Adrenal gland (tissue), 12 donors: ENCODE results near the gene NAV2. TPM values are rescaled to one million over a fixed set of nuclear protein-coding genes. Genes with fewer than 3 reads are reported as not detected.

ENCODE experiments used
- DNase-seq, 7 donors: peaks; one replicate each; pipeline ENCODE4 v3.0.0-alpha.2; 2019 to 2020
- H3K27ac ChIP-seq, 5 donors: fragments of 200-600 bp; sonication (generic) in 4 of 5; 1 replicate in 3 of 5; 2 replicates in 2 of 5; pipeline versions ENCODE4 v1.5.1 to v1.8.0; 2016 to 2020; ENCODE audit warnings: mild to moderate bottlenecking in 1 of 5
- H3K27me3 ChIP-seq: fragments of 200-600 bp; 2 replicates; pipeline ENCODE4 v1.8.0; 2021
- H3K36me3 ChIP-seq, 2 donors: fragments of 200-600 bp; replicated peaks in 1 of 2; 1 replicate in 1 of 2; 2 replicates in 1 of 2; pipeline versions ENCODE4 v1.5.1 to v1.8.0; 2018 to 2022
- H3K4me1 ChIP-seq, 2 donors: fragments of 200-600 bp; replicated peaks in 1 of 2; 1 replicate in 1 of 2; 2 replicates in 1 of 2; pipeline versions ENCODE4 v1.5.1 to v1.8.0; 2018 to 2021
- H3K4me3 ChIP-seq, 4 donors: fragments of 200-600 bp; sonication (generic) in 3 of 4; one replicate each; pipeline ENCODE4 v1.5.1; 2016 to 2018
- H3K9me3 ChIP-seq, 3 donors: fragments of 200-600 bp; sonication (generic) in 1 of 3; replicated peaks in 1 of 3; 1 replicate in 2 of 3; 2 replicates in 1 of 3; pipeline versions ENCODE4 v1.5.1 to v1.8.0; 2016 to 2021
- POLR2A ChIP-seq, 2 donors: fragments of 450-650 bp; IDR thresholded peaks; one replicate each; pipeline ENCODE4 v1.6.1; 2017; ENCODE audit warnings: antibody characterized with exemption in 2 of 2, mild to moderate bottlenecking in 2 of 2, moderate library complexity in 1 of 2
- WGBS, 4 donors: extraction: QIAGEN DNeasy Blood & Tissue Kit in 2 of 4; methylation state at CpG; one replicate each; pipeline versions ENCODE4 v1.1.5 to v1.1.7; 2013 to 2017; 5-methylcytosine and 5-hydroxymethylcytosine counted together
- intact Hi-C, 2 donors: fragments of 100-400 bp; cut with DNase I; formaldehyde crosslinking; loops; one replicate each; pipeline versions ENCODE4 v1.14.1 to v1.15.0; 2022 to 2023
- polyA plus RNA-seq, 3 donors: library from polyadenylated mRNA; stranded (reverse); fragments of 200-250 nt in 2 of 3; fragments of 350-450 nt in 1 of 3; fragmentation: Illumina TruSeq in 1 of 3; extraction: RNeasy Lipid Tissue Mini Kit (QIAGEN cat#74804) in 1 of 3; gene quantifications; one replicate each; pipeline ENCODE4 v1.2.3, GENCODE V29; 2013 to 2014
- total RNA-seq, 9 donors: library from RNA; depleted of rRNA in 4 of 9; stranded (reverse); fragments of >200 nt in 4 of 9; fragments of 120-200 nt in 1 of 9; fragmentation: NEBNext Ultra II Directional in 1 of 9; extraction: Animal tissue kit (Norgen Biotek cat#: 25700) in 1 of 9; gene quantifications; one replicate each; pipeline versions ENCODE4 v1.1.0 to v1.2.4, GENCODE V29; 2013 to 2023
- TF ChIP-seq, protein P1 (sequence below), 6 experiments: fragments of 450-650 bp in 4 of 6; fragments of 200-600 bp in 2 of 6; sonication (generic) in 1 of 6; IDR thresholded peaks; 1 replicate in 5 of 6; 2 replicates in 1 of 6; pipeline versions ENCODE4 v1.5.1 to v1.8.0; 2016 to 2021; ENCODE audit warnings: antibody characterized with exemption in 6 of 6, mild to moderate bottlenecking in 2 of 6, moderate library complexity in 1 of 6
- donor health status: healthy with polysubstance abuse.
- donor health status: Bipolar disorder and iron deficiency.
- donor health status: DM: yes; HTN: yes; CAD: no.
- donor health status: DM: no; HTN: no; CAD: no.
- donor health status: DM: no; HTN: no; CAD: no.
- donor health status: DM: yes; HTN: yes; CAD: no.

Gene NAV2
- total and polyA plus RNA-seq, 12 donors = 1.6 to 9.2 (median 5.5) TPM

- H3K36me3 ChIP-seq = no peaks in the 10 kb centered on the region
- H3K27ac ChIP-seq = peak overlapping the region in 3 of 5 donors; percentile 66 to 81 (median 69)
- intact Hi-C loops = loop anchor here in 1 of 2 donors (5.0 kb wide), 1 partner anchor 160 kb away; no protein-coding TSS in a partner anchor
- no peak overlapping the region for H3K4me3 ChIP-seq
- DNase-seq = no peak
- no peaks in the 10 kb centered on the region for H3K9me3 ChIP-seq
- peaks cover 11 to 13% of the 10 kb centered on the region in 2 donors for H3K4me1 ChIP-seq
- WGBS, 4 donors = 36 to 60% (median 47%) methylated on average over 1 of the region's 1 CpG
- no peak for TF ChIP-seq POLR2A (IDR thresholded peaks at IDR 0.05)
- TF ChIP-seq, protein P1, sequence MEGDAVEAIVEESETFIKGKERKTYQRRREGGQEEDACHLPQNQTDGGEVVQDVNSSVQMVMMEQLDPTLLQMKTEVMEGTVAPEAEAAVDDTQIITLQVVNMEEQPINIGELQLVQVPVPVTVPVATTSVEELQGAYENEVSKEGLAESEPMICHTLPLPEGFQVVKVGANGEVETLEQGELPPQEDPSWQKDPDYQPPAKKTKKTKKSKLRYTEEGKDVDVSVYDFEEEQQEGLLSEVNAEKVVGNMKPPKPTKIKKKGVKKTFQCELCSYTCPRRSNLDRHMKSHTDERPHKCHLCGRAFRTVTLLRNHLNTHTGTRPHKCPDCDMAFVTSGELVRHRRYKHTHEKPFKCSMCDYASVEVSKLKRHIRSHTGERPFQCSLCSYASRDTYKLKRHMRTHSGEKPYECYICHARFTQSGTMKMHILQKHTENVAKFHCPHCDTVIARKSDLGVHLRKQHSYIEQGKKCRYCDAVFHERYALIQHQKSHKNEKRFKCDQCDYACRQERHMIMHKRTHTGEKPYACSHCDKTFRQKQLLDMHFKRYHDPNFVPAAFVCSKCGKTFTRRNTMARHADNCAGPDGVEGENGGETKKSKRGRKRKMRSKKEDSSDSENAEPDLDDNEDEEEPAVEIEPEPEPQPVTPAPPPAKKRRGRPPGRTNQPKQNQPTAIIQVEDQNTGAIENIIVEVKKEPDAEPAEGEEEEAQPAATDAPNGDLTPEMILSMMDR (IDR thresholded peaks at IDR 0.05) = no peak
- no peaks in the 10 kb centered on the region for H3K27me3 ChIP-seq
Measured at GRCh38 chr11:20111871-20112270, 399.2 kb downstream of the NAV2 start.

- Histone ChIP-seq H3K27ac (peak overlapping the region in 3 of 5 donors; percentile 66 to 81 (median 69)), H3K36me3 (no peaks in the 10 kb centered on the region), H3K27me3 (no peaks in the 10 kb centered on the region), H3K4me3 (peak overlapping the region in 1 of 4 donors; percentile 18), H3K9me3 (no peaks in the 10 kb centered on the region), H3K4me1 (peaks cover 11 to 13% of the 10 kb centered on the region in 2 donors)
- TF ChIP-seq, protein P1 (IDR thresholded peaks at IDR 0.05) = no peak
- TF ChIP-seq POLR2A (IDR thresholded peaks at IDR 0.05) = no peak
- DNase-seq = peak; percentile 84 to 93 (median 92)
- intact Hi-C loops = loop anchor here in 1 of 2 donors (5.0 kb wide), 1 partner anchor 160 kb away; no protein-coding TSS in a partner anchor
- WGBS, 4 donors = 30 to 49% (median 47%) methylated on average over 10 to 15 of the region's 15 CpGs
Measured at GRCh38 chr11:20112291-20113148, 399.9 kb downstream of the NAV2 start.

DNA sequence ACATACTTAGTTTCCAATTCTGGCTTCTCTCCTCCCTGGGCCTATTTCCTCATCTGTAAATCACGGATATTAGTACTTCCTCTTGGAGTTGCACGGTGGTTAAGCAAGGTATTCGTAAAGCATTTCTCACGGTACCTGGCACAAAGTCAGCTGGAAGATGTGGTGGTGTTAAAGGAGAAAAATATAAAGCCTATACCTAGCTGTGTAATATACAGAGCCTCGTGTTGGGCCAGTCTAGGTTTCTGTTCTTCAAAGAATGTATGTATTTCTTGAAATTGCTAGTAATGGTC is 400.5 kb downstream of the NAV2 start:
- WGBS, 4 donors = 69 to 80% (median 72%) methylated on average over 5 of the region's 5 CpGs
- no peak overlapping the region for H3K4me3 ChIP-seq

GRCh38 chr11:20114588-20114987 is 402.0 kb downstream of the NAV2 start:
- Histone ChIP-seq H3K27ac (no peak overlapping the region), H3K4me1 (peaks cover 11 to 13% of the 10 kb centered on the region in 2 donors), H3K27me3 (no peaks in the 10 kb centered on the region), H3K4me3 (no peak overlapping the region), H3K36me3 (peaks cover 0 to 4% of the 10 kb centered on the region in 2 donors), H3K9me3 (no peaks in the 10 kb centered on the region)
- DNase-seq = no peak
- 96 to 100% (median 97%) methylated on average over 2 to 10 of the region's 10 CpGs for WGBS, 4 donors
- no peak for TF ChIP-seq POLR2A (IDR thresholded peaks at IDR 0.05)
- TF ChIP-seq, protein P1 (IDR thresholded peaks at IDR 0.05) = no peak
- intact Hi-C loops = loop anchor here in 1 of 2 donors (5.0 kb wide), 1 partner anchor 162 kb away; no protein-coding TSS in a partner anchor

More for the DNA sequence above, 400.5 kb downstream of the NAV2 start:
- Histone ChIP-seq H3K27ac (no peak overlapping the region), H3K36me3 (no peaks in the 10 kb centered on the region), H3K27me3 (no peaks in the 10 kb centered on the region), H3K4me1 (peaks cover 11 to 13% of the 10 kb centered on the region in 2 donors), H3K9me3 (no peaks in the 10 kb centered on the region)
- DNase-seq = no peak
- TF ChIP-seq, protein P1 (IDR thresholded peaks at IDR 0.05) = no peak
- TF ChIP-seq POLR2A (IDR thresholded peaks at IDR 0.05) = no peak
- intact Hi-C loops = loop anchor here in 1 of 2 donors (5.0 kb wide), 1 partner anchor 161 kb away; no protein-coding TSS in a partner anchor
